AG04450 (cell line): Measurements from ENCODE around the gene CRAMP1. TPM values are rescaled to one million over a fixed set of nuclear protein-coding genes. Genes with fewer than 3 reads are reported as not detected.
"Not testable (repeated sequence)": the region's sequence is repeated elsewhere in the genome, so short reads cannot be mapped to it uniquely, and the experiment has no call there.

Experiments used
- CTCF ChIA-PET: fragments of 300-600, 350-600 bp; formaldehyde crosslinking; extraction: SDS; loops from one replicate; lab custom pipeline; 2022; ENCODE audit warnings: antibody characterized with exemption, inconsistent platforms; lab: Charles Lee
- POLR2A ChIA-PET: fragments of 350-600 bp; formaldehyde crosslinking; extraction: SDS; loops from one replicate; lab custom pipeline; 2021; ENCODE audit warnings: antibody characterized with exemption, inconsistent platforms; lab: Yijun Ruan, JAX
- DNase-seq: peaks from one replicate; pipeline ENCODE4 v3.0.0-alpha.2; 2011; ENCODE audit warnings: low read depth, low spot score
- H3K27ac ChIP-seq: one replicate; pipeline ENCODE4 v1.5.1; 2012; ENCODE audit warnings: low read depth, low read length, control low read depth
- H3K27me3 ChIP-seq: one replicate; pipeline ENCODE4 v1.6.0; 2012; ENCODE audit warnings: low read length; ENCODE audit not compliant: control insufficient read depth, insufficient read depth
- H3K4me3 ChIP-seq: 2 replicates; pipeline ENCODE4 v1.5.1; 2011; ENCODE audit warnings: mild to moderate bottlenecking, low read depth, low read length, control low read depth
- H3K9me3 ChIP-seq: 2 replicates; pipeline ENCODE4 v1.5.1; 2012; ENCODE audit warnings: low read length; ENCODE audit not compliant: control insufficient read depth, insufficient read depth
- polyA plus RNA-seq: library from polyadenylated mRNA; depleted of rRNA; stranded (reverse); fragments of >200 nt; gene quantifications from 2 replicates; pipeline ENCODE4 v1.2.3, GENCODE V29; 2011
- TF ChIP-seq, protein P1 (sequence below): IDR thresholded peaks from 2 replicates; pipeline ENCODE4 v1.5.1; 2011; ENCODE audit warnings: low read depth, low read length, control low read depth, inconsistent platforms

Gene CRAMP1
- polyA plus RNA-seq, 1 experiment = 7.8 TPM

DNA sequence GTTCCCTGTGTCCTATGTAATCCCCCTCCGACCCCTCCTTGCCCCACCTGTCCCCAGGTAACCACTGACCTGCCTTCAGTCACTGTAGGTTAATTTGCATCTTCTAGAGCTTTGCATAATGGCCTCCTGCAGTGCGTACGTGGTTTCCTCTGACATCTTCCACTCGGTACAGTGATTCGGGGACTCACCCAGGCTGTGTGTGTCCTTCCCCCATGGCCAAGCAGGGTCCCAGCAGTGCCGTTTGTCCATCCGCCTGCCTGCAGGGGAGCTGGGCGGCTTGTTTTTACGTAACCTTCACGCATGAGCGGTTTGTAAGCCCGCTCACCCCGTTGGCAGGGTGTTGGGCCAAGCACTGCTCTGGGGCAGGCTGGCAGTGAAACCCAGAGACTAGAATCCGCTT is 101.8 kb downstream of the CRAMP1 start:
- no peaks in the 10 kb centered on the region for H3K27me3 ChIP-seq
- no peak overlapping the region for H3K27ac ChIP-seq
- TF ChIP-seq, protein P1, sequence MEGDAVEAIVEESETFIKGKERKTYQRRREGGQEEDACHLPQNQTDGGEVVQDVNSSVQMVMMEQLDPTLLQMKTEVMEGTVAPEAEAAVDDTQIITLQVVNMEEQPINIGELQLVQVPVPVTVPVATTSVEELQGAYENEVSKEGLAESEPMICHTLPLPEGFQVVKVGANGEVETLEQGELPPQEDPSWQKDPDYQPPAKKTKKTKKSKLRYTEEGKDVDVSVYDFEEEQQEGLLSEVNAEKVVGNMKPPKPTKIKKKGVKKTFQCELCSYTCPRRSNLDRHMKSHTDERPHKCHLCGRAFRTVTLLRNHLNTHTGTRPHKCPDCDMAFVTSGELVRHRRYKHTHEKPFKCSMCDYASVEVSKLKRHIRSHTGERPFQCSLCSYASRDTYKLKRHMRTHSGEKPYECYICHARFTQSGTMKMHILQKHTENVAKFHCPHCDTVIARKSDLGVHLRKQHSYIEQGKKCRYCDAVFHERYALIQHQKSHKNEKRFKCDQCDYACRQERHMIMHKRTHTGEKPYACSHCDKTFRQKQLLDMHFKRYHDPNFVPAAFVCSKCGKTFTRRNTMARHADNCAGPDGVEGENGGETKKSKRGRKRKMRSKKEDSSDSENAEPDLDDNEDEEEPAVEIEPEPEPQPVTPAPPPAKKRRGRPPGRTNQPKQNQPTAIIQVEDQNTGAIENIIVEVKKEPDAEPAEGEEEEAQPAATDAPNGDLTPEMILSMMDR = no peak
- no peaks in the 10 kb centered on the region; the same call in 1 of the 2 replicates for H3K9me3 ChIP-seq
- no peak for DNase-seq
- POLR2A ChIA-PET = no interaction called here
- H3K4me3 ChIP-seq = no peak overlapping the region
- CTCF ChIA-PET = no interaction called here

DNA sequence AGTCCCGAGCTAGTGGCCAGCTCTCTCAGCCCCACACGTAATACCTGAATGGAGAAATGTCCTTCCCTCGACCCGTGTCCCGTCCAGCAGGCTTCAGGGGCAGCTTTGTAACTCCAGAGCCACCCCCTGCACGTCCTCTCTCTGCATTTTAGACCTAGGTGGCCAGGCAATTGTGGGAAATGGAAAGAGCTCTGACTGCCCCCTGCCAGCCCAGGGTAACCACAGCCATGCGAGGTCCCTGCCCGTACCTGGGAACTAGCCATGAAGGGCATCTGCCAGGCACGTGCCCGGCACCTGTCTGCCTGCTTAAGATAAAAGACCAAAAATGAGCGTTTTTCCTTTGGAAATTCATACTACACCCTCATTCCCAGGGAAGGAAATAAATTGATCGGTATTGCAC is 103.1 kb downstream of the CRAMP1 start:
- ChIA-PET POLR2A (no interaction called here), CTCF (interaction anchor here (1.3 to 1.4 kb wide), 2 partner anchors 9 kb away, joined by 10 to 11 read pairs; partner anchors contain the start of gene MAPK8IP3)
- H3K27ac ChIP-seq = no peak overlapping the region
- H3K4me3 ChIP-seq = no peak overlapping the region
- H3K27me3 ChIP-seq = no peaks in the 10 kb centered on the region
- TF ChIP-seq, protein P1 = no peak
- H3K9me3 ChIP-seq = no peaks in the 10 kb centered on the region; the same call in 1 of the 2 replicates
- no peak for DNase-seq

DNA sequence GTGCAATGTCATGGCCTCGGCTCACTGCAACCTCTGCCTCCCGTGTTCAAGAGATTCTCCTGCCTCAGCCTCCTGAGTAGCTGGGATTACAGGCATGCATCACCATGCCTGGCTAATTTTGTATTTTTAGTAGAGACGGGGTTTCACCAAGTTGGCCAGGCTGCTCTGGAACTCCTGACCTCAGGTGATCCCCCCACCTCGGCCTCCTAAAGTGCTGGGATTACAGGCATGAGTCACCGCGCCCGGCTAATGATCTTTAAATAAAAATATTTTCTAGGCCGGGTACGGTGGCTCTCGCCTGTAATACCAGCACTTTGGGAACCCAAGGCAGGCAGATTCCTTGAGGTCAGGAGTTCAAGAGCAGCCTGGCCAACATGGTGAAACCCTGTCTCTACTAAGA is 106.1 kb downstream of the CRAMP1 start:
- H3K9me3 ChIP-seq, DNase-seq, H3K4me3 ChIP-seq, H3K27ac ChIP-seq, H3K27me3 ChIP-seq, POLR2A ChIA-PET: not testable (repeated sequence)
- CTCF ChIA-PET = interaction anchor here (2.3 kb wide), 1 partner anchor 12 kb away, joined by 7 read pairs; the partner anchor contains the start of gene MAPK8IP3

DNA sequence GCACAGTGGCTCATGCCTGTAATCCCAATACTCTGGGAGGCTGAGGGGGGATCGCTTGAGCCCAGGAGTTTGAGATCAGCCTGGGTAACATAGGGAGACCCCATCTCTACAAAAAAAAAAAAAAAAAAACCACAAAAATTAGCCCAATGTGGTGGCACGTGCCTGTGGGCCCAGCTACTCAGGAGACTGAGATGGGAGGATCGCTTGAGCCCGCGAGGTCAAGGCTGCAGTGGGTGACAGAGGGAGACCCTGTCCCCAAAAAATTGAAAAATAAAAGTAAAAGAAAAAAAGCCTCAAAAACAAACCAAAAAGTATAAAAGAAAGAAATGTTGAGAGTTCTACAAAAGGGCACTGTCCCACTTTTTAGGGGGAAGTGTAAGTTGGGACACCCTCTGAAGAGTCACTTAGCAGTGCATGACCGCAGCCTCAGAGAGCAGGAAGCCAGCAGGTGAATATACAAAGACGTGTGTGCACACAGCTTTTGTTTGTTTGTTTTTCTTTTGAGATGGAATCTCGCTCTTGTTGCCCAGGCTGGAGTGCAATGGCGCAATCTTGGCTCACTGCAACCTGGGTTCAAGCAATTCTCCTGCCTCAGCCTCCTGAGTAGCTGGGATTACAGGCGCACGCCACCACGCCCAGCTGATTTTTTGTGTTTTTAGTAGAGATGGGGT is 107.5 kb downstream of the CRAMP1 start:
- H3K27ac ChIP-seq, H3K9me3 ChIP-seq, DNase-seq, H3K4me3 ChIP-seq, CTCF ChIA-PET, H3K27me3 ChIP-seq, POLR2A ChIA-PET: not testable (repeated sequence)

DNA sequence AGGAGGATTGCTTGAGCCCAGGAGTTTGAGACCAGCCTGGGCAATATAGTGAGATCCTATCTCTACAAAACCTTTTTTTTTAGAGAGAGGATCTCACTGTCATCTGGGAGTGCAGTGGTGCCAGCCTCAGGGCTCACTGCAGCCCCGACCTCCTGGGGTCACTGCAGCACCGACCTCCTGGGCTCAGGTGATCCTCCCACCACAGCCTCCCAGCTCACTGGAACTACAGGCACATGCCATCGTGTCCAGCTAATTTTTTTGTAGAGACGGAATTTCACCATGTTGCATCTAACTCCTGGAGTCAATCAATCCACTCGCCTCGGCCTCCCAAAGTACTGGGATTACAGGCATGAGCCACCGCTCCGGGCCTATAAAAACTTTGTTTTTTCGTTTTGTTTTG is 109.2 kb downstream of the CRAMP1 start:
- Histone ChIP-seq H3K27me3 (no peaks in the 10 kb centered on the region), H3K9me3 (no peaks in the 10 kb centered on the region), H3K27ac (peak overlapping the region; percentile 65), H3K4me3 (no peak overlapping the region)
- TF ChIP-seq, protein P1 = no peak
- POLR2A ChIA-PET = no interaction called here
- DNase-seq = no peak
- CTCF ChIA-PET = no interaction called here

DNA sequence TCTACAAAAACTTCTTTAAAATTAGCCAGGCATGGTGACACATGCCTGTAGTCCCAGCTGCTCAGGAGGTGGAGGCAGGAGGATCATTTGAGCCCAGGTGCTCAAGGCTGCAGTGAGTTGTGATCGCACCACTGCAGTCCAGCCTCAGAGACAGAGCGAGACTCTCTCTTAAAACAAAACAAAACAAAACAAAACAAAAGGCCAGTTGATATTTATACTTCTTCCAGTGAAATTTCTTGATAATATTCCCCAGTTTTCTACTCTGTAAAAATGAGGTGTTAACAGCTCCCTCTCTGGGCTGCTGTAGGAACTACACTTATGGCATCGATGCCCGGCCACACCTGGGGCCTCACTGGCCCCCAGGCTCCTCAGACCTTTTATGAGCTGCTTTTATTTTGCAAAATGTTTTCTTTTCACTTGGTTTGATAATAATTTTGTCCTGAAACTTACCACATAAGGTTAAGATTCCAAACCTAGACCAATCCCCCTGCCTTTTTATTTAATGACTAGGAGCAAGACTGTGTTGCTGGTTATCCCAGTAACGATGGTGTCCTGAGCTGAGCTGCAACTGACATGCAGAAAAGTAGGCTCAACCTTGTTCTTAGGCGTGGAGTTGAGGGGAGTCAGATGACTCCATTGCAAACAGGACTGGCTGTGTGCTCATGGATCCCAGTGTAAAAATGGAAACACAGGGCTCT is 111.4 kb downstream of the CRAMP1 start:
- Histone ChIP-seq H3K9me3 (no peaks in the 10 kb centered on the region; the same call in 1 of the 2 replicates), H3K4me3 (no peak overlapping the region), H3K27ac (peak overlapping the region; percentile 21), H3K27me3 (no peaks in the 10 kb centered on the region)
- TF ChIP-seq, protein P1 = peak; percentile 81
- ChIA-PET POLR2A (interaction anchor here (1.0 kb wide), 1 partner anchor 69 kb away, joined by 3 read pairs; no protein-coding TSS in a partner anchor), CTCF (interaction anchor here (0.6 to 1.9 kb wide), 9 partner anchors 8 to 780 kb away, joined by 3 to 10 read pairs (median 5); partner anchors contain the start of genes NUBP2 and SPSB3)
- DNase-seq = no peak
